Epithelial cell of proximal tubule (primary cell): ENCODE data around the gene ASTN1. TPM values are rescaled to one million over a fixed set of nuclear protein-coding genes. Genes with fewer than 3 reads are reported as not detected.

ENCODE experiments used
- DNase-seq: peaks from one replicate; pipeline ENCODE4 v3.0.0-alpha.2; 2011; ENCODE audit warnings: low read depth
- H3K4me3 ChIP-seq: 2 replicates; pipeline ENCODE4 v1.5.1; 2011; ENCODE audit warnings: low read depth, mild to moderate bottlenecking, low read length
- CTCF ChIP-seq: conservative IDR thresholded peaks from 2 replicates; pipeline ENCODE4 v1.5.1; 2012; ENCODE audit warnings: low read depth, mild to moderate bottlenecking, low read length
- total RNA-seq: library from RNA; depleted of rRNA; stranded (reverse); fragments of >200 nt; gene quantifications from 2 replicates; pipeline ENCODE4 v1.2.3, GENCODE V29; 2015

The ASTN1 gene
- total RNA-seq, 1 donor from 2014 or later = 0.23 TPM

DNA sequence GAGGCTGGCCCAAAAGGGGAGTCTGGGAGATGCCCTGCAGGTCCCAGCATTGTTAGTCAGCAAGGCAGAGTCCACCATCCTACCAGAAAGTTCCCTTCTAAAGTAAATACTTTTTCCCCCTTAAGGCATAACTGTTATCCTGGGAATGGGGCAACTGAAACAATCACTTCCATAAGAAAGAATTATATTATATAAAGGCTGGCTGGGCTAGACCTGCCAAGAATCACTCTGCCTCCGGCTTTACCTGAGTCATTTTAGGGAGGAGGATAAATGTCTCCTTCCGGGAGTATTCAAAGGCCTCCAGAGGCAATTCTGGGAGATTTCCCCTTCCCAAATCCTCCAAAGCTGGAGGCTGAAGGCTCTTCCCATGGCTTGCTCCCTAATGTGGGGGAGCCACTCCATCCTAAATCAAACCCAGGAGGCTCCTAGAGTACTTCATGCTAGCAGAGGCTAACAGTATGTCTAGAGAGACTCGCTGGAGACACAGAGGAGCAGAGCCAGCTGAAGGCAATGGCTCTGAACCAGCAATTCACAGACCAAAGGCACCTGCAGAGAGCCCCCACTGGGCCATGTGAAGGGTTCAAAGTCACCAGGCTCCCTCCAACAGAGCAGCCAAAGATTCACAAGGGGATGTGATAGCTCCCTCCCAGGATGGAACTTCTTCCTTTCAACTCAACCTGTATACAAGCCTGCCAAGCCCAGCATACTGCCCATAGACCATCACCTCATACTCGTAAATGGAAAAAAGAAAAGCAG is 116.0 kb downstream of the ASTN1 start:
- no peak for TF ChIP-seq CTCF
- no peak overlapping the region for H3K4me3 ChIP-seq
- DNase-seq = no peak

DNA sequence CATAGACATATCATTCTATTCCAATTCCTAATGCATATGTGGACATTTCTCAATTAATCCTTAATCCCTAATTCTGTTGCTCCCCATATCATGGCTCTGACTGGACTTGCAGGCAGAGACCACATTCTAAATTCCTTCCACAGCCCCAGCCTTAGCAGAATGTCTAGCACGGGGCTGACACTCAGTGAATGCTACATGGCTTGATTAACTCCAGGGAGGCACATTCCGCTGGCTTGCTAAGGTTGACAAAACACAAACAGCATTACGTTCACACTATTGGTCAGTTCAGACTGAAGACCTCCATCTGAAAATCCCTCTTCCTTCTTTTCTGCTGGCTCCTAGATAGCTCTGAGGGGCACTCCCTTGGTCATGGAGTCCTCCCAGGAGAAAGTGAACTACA is 119.4 kb downstream of the ASTN1 start:
- no peak for TF ChIP-seq CTCF

DNA sequence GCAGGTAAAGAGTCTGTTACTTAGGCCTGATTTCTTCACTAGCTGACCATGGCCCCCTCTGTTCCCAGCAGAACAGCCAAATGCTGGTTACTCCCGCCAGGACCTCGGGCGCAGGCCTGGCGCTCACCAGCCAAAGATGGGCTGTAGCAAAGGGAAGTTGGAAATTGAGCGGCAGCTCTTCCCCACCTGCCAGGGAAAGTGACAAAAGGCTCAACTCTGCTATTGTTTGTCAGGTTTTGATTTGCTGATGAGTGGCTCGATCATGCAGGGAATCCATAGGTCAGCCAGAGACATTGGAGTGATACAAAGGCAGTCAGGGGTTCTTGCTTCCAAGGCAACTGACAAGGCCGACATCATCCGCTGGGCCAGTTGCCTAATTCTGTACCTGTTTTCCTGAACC is 120.1 kb downstream of the ASTN1 start:
- no peak for TF ChIP-seq CTCF
- DNase-seq = no peak
- no peak overlapping the region for H3K4me3 ChIP-seq

More for the DNA sequence above, 119.4 kb downstream of the ASTN1 start:
- no peak for DNase-seq
- no peak overlapping the region for H3K4me3 ChIP-seq

GRCh38 chr1:177043597-177043996 is 120.9 kb downstream of the ASTN1 start:
- DNase-seq = no peak
- TF ChIP-seq CTCF = no peak
- no peak overlapping the region for H3K4me3 ChIP-seq

DNA sequence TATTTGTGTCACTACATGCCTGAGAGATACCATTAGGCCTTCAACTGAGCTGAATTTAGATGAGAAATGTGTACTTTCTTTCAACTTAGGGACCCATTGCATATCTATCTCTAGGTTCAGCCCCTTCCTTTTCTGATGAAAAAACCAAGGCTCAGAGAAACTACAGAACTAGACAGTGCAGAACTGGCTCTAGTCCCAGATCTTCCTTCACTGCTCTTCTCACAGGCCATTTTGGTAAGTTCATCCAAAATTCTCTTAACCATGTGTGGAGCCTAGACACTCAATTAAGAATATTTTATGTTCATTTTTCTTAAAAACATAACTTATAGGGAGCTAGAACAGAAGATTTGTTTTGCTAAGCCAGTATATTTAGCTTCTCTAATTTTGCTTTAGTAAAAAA is 128.9 kb downstream of the ASTN1 start:
- no peak overlapping the region for H3K4me3 ChIP-seq
- no peak for DNase-seq
- no peak for TF ChIP-seq CTCF

DNA sequence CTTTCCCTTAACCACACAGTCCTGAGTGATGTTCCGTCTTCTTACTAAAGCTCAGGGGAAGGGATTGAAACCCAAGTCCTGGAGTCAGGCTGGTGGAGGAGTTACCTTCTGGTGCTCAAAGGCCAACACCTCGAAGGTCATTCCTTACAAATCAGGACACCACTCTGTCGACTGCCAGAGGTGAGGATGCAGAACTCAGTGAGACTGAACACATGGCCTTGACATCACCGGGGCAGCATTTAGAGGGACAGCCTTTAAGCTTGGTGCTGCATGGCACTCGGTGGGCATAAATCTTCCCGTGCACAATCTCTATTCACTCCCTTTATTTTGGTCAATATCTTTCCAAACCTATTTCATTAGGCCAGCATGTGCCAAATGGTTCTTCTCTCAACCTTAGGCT is 130.9 kb downstream of the ASTN1 start:
- no peak for DNase-seq
- TF ChIP-seq CTCF = no peak
- H3K4me3 ChIP-seq = no peak overlapping the region

- TF ChIP-seq CTCF = no peak
- no peak for DNase-seq
- H3K4me3 ChIP-seq = no peak overlapping the region
Observed at GRCh38 chr1:177032434-177032833, 132.1 kb downstream of the ASTN1 start.
